HG02588 (cell line): ENCODE data around the gene SLC41A3.
"Not testable (repeated sequence)": the region's sequence is repeated elsewhere in the genome, so short reads cannot be mapped to it uniquely, and the experiment has no call there.

Experiments used
- ATAC-seq: cut with Tn5 transposase; IDR thresholded peaks from one replicate; pipeline ENCODE4 v1.9.1; 2021; ENCODE audit warnings: mild to moderate bottlenecking, moderate library complexity; ENCODE audit not compliant: unreplicated experiment

SLC41A3 gene

DNA sequence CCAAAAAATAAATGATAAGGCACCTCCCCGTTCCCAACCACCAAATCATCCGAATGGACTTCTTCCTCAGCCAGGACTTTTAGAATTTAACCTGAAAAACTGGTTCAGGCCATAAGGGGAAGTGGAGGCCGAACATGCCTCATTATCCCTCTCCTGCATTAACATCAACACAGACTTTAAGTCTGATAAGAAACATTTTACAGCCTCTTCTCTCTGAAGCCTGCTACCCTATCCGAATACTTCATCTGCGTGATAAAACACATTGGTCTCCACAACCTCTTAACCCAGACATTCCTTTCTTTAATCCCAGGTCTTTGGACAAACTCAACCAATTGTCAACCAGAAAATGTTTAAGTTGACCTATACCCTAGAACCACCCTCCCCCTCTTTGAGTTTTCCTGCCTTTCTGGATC, 850 bp upstream of the SLC41A3 start:
- no peak for ATAC-seq

DNA sequence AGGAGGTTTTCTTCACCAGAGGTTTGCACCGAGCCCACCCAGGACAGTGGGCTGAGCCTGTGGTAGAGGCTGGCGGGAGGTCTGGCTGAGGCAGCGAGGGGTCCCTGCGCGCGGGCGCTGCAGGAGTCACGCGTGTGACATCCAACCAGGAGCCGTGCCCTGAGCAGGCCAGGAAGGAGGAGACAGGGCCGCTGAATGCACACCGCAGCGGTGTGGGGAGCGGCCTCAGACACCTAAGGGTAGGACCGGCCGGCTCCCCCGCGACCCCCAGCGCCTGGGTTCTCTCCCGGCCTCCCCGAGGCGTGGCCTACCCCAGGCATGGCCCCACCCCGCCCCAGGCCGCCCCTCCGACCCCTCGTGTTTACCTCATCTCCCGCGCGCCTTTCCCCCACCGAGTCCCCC, 412 bp downstream of the SLC41A3 start:
- peak; percentile 43 for ATAC-seq

DNA sequence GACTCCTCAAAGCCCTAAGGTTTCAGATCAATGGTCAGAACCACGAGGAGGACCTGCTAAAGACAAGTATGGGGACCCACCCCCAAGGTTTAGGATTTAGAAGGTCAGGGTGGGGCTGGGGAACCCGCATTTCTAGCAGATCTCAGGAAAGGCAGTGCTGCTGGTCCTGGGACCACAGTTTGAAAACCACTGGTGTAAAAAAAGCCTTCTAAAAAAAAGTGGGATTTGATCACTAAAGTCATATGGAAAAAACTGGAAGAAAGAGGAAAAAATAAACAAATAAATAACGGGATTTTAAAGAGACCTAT, 832 bp downstream of the SLC41A3 start:
- ATAC-seq: no peak

DNA sequence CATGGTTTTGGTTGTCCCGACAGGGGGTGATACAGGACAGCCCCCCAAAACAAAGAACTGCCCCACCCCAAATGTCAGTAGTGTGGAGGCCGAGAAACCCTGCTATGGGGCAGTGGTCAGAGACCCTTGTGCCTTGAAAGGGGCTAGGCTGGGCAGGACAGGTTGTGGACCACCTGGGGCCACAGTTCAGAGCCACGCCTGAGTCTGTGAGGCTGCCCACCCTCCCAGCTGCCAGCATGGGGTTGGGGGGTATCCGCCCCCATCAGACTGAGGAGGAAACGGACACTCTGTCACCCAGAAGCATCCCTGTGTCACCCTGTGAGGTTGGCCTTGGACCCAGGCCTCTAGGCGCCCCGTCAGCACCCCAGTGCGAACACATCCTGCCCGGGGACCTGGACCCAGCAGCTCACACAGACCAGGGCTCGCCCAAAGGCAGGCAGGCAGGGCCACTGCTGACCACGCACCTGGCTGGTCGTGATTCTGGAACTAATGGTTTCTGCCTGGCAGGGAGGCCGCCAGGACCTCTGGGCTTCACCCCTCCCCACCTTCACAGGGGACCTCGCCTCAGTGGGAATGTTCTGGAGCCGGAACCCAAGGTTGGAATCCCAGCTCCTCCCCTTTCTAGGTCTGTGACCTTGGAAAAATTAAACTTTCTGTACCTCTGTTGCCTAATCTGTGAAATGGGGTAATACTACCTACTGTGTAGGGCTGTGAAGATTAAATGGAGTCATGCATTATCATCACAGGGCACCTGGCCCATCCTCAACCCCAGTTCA, 1.4 kb downstream of the SLC41A3 start:
- ATAC-seq: no peak

DNA sequence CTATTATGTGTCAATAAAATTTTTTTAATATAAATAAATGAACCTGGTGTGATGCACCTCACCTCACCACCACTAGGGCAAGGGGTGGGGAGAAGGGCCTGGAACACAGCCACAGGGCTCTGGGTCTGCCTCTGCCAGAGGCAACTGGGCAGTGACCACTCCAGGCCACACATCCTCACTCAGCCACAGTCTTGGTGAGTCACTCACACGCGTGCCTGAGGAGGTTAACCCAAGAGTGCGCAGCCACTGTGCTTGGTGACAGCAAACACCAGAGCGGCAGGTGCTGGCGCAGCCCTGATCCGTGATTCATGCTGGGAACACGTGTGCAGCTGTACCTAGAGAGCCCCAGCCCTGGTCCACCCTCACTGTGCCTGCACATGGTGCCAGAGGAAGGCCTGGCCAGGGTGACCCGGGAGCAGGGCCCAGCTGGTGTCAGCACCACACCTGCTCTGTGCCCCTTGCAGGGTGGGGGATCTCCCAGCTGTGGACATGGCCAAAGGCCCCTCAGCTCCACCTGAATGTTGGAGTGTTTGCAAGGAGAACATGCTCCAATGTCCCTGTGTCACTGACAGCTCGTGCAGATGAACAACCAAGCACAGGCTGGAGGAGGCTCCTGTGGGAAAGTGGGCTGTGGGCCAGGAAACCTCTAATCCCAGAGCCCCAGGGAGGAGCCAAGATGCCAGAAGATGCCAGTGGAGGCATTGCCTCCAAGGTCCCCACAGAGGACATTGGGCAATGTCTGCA, 2.1 kb downstream of the SLC41A3 start:
- no peak for ATAC-seq

DNA sequence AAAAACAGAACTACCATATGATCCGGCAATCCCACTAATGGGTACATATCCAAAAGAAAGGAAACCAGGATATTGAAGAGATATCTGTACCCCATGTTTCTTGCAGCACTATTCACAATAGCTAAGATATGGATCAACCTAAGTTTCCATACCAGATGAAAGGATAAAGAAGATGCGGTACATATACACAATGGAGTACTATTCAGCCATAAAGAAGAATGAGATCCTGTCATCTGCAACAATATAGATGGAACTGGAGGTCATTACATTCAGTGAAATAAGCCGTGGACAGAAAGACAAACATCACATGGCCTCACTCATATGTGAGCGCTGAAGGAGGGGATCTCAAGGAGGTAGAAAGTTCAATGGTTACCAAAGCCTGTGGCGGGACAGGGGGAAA, 3.0 kb downstream of the SLC41A3 start:
- no peak for ATAC-seq

DNA sequence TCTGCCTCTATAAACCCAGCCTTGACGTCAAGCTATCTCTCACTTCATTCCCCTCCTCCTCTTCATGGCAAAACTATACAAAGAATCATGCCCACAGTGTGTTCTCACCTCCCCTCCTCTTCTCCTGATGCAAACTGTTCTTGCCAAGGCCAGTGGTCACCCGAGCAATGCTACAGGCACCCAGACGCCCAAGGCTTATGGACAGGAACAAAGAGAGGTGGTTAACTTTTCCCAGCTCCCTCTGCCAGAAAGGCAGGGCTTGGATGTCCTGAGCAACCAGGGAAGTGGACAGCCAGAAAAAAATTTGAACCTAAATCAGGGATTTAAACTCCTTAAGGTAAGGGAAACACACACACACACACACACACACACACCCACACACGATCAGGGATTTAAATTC, 5.1 kb downstream of the SLC41A3 start:
- no peak for ATAC-seq

DNA sequence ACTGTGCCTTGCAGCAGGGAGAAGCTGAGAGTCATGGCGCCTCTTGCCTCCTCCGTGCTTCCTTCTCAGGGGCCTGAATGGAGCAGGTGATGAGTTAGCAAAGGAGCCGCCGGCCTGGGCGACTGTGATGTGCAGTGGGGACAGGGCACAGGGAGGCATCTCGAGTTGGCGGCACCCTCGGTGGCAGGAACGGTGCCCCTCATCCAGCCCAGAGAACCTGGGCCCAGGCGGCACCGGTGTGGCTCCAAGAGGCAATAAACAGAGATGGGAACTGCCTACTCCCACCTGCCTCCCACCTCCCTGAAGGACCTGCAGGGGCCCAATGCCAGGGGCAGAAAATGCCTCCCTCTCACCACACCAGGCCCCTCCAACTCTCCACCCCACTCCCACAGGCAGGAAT, 6.2 kb downstream of the SLC41A3 start:
- no peak for ATAC-seq

DNA sequence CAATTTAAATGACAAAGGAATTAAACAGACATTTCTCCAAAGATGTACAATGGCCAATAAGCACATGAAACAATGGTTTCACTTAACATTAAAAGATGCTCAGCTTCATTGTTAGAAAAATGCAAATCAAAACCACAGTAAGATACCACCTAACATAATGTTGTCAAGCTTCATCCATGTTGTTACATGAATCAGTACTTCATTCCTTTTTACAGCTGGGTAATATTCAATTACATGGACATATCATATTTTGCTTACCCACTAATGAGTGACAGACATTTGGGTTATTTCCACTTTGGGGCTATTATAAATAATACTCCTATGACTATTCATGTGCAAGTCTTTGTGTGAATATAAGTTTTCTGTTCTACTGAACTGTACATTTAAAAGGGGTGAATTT, 7.8 kb downstream of the SLC41A3 start:
- no peak for ATAC-seq

DNA sequence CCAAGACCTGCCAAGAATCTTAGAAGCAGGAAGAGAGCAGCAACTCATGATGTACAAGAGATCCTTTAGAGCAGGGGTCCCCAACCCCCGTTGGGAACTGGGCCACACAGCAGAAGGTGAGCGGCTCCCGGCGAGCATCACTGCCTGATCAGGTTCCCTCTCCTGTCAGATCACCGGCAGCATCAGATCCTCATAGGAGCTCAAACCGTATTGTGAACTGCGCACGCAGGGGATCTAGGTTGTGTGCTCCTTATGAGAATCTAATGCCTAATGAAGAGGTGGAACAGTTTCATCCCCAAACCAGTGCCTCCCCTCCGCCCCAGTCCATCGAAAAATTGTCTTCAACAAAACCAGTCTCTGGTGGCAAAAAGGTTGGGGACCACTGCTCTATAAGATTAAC, 13.8 kb downstream of the SLC41A3 start:
- no peak for ATAC-seq

DNA sequence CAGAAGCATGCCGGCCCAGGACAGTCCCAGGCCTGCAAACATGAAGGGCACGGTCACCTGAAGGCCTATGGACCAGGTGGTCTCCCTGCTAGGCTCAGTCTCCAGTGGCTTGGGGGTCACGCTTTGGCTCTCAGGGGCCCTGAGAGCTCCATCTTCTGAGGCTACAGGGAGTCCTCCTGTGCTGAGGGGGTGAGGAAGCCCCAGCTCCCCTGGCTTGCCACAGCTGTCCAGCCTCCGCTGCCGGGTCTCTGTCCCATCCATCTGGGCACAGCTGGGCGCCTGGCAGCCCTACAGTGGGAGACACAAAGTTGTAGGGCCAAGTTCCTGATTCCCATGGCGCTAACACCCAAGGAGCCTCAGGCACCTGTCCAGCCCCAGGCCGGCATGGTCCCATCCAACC, 16.0 kb downstream of the SLC41A3 start:
- no peak for ATAC-seq

DNA sequence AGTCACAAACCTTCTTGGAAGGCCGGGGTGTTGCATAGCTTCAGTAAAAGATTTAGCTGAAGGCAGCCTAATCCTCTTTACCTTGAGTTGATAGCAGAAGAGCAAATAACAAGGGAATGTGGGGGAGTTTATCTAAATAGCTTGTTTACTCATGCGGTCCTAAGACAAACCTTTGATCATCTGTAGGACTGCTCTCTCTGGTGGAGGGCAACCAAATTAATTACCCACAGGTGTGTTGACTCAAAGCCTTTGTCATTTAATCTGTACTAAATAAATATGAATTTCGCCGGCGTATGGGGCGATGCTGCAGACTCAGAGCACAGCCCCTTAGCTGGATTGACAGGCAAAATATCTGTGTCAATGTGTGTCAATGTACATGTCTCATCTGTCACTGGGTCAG, 17.2 kb downstream of the SLC41A3 start:
- ATAC-seq: not testable (repeated sequence)

DNA sequence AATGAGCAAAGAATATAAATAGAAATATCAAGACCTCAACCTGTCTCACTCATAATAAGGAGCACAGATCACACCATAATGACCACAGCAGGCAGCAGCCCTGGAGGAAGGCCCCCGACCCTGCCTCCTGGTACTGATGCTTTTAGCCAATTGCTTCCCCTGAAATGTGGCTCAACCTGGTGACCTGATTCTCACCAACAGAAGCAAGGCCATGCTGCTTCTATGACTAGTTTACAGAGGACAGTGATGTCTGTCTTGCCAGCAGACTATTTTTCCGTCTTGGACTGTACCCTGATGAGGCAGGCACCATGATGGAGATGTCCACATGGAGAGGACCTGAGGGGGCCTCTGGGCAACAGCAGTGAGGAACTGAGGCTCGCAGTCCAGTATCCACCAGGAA, 18.0 kb downstream of the SLC41A3 start:
- no peak for ATAC-seq

DNA sequence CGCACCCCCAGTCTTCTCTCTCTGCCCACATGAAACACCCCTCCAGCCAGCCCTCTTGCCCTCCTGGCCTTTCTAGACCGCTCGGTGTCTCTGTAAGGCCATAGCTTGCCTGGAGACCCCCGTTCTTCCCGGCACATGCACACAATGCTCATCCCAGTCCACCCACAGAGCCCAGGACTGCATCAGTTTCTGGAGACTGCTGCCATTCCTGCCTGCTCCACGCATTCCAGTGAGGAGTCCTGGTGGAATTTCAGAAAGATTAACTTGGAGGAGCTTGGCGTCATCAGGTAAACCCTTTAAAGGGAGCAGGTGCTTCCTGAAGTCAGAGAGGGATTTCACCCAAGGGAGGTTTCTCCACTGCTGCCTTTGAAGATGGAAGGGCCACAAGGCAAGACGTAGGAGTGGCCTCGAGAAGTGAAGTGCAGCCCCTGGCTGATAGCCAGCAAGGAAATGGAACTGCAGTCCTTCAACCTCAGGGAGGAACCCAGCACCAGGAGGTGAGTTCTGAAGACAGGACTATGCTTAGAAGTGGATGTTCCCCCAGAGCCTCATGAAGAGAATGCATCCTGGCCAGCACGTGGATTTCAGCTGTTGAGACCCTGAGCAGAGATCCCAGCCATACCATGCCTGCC, 19.2 kb downstream of the SLC41A3 start:
- no peak for ATAC-seq

DNA sequence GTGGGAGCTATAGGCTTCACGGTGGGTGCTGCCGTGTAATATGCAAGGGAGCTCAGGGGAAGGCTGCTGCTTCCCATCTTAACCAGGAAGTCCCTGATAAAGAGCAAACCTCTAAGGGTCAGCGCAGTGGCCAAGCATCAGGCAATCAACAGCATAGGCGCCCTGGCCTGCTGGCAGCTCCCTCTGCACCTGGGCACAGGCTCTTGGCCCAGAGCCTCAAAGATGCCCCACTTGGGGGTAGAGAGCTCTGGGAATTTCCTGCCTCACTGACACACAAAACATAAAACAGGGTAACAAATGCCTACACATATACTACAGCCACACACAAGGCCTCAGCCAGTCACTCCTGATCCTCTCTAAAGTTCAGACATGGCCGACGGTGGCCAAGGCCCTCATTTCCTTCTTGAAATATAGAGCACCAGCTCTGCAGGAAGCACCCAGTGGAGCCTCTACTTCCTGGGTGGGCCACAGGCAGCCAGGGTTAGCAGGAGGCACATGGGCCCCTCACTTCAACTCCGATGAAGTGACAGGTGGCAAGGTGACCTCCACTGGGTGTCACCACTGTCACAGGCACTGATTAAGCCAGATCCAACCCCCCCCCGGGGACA, 20.5 kb downstream of the SLC41A3 start:
- no peak for ATAC-seq

DNA sequence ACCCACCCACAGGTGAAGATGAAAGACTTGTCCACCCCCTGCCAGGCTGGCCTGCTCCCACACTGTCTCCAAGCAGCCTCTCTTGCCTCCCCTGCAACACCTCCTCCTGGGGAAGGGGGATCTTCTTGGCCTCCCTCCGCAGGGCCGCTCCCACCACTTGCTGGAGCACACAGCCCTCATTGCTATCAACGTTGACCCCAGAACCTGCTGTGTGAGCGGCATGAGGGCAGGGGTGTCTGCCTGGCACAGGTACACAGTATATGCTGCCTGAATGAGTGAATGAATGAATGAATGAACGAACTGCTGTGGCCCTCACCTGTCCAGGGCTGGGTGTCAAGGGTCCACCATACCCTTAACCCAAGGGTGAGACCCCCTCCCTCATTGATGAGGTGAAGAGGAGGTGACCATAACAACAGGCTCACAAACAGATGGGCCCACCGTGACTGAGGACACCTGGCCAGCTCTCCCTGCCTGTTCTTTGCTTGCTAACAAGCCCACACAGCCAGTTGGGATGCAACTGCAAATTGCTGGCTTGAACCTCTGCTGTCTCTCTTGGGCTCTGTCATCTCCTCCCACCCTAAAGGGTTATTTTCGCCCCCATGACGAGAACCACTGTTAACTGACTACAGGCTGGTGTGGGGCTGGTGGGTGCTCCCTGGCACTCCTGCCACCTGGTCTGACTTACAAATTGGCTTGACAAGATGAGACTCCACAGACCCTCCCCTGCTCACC, 22.5 kb downstream of the SLC41A3 start:
- no peak for ATAC-seq

DNA sequence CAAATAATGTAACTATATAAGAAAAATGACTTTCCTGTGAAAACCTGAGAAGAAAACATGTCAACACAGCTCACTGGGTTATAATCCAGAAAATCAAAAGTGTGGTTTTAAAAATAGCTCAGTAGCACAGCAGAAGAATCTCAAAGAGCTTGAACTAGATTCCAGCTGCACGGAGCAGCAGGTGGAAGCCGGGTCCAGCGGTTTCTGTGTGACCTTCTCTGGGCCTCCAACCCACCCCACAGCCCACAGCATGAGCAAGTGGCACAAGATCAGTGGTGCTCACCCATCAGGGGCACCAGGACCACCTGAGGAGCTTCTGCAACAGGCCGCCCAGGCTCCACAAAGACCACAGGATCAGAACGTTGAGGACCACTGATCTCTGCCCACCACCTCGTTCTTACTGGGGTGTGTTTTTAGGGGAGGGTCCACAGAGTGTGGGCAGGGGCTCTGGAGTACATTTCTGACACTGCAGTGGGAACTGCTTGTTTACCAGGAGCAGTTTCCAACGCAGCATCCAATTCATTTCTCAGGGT, 23.2 kb downstream of the SLC41A3 start:
- no peak for ATAC-seq

DNA sequence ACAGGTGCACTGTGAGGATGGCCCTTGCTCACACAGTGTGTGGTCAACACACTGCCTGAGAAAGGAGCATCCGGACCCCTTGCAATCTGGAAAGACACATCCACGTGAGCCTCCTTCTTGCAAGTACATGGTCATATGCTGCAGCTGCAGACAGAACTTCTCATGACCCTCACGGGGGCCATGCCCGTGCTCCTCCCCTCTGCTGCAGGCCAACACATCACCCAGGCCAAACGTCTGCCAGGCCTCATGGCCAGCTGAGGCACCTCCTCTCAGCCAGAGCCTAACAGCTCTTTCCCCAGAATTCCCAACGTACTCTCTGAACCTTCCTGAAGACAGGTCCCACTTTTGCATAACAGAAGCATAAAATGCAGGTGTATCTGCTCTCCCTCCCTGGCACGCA, 25.3 kb downstream of the SLC41A3 start:
- ATAC-seq: no peak

DNA sequence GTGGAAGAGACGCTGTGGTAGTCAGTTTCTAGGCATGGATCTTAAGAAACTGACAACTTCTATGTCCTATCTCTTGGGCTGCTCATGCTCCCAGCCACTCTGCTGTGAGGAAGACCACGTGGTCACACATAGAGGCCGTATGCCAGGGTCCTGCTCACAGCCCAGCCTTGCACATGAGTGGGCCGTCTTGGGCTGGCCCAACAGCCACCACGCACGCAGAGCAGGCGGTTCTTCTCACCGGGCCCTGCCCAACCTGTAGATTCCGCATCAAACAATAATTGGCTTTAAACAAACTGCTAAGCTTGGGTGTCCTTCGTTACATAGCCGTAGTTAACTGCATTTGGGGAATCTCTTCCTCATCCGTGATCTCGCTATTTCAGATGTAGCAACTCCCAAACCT, 26.0 kb downstream of the SLC41A3 start:
- no peak for ATAC-seq

DNA sequence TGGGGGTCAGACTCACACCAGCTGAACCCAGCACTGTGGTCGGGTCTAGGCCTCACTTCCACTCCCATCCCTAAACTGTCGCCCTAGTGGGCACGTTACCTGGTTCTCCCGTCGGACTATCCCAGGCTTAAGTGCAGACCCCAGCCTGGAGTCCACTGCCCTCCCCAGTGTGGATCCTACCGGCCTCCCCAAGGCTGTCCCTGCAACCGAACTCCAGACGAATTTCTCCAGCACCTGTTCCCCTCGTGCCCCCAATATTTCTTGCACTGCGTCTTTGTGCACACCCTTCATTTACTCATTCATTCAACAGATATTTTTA, 26.5 kb downstream of the SLC41A3 start:
- no peak for ATAC-seq
